CD14-positive monocyte (primary cell): ENCODE measurements around the gene METAP1D. TPM values are rescaled to one million over a fixed set of nuclear protein-coding genes. Genes with fewer than 3 reads are reported as not detected.

ENCODE experiments used
- DNase-seq, 3 donors: peaks; one replicate each; pipeline ENCODE4 v3.0.0-alpha.2; 2011 to 2022
- H2AFZ ChIP-seq: 2 replicates; pipeline ENCODE4 v1.6.0; 2012; ENCODE audit warnings: mild to moderate bottlenecking, low read depth, low read length, inconsistent platforms; ENCODE audit not compliant: insufficient read depth, poor library complexity, severe bottlenecking
- H3K27ac ChIP-seq, 2 donors: 1 replicate in 1 of 2; 2 replicates in 1 of 2; pipeline ENCODE4 v1.5.1; 2012 to 2013; ENCODE audit warnings: low read length in 2 of 2, control low read depth in 1 of 2, inconsistent platforms in 1 of 2, low read depth in 1 of 2, mild to moderate bottlenecking in 1 of 2
- H3K27me3 ChIP-seq, 2 donors: one replicate each; pipeline versions ENCODE4 v1.6.0 to v1.6.1; 2011 to 2013; ENCODE audit warnings: low read length in 2 of 2; ENCODE audit not compliant: control insufficient read depth in 2 of 2, insufficient read depth in 2 of 2
- H3K36me3 ChIP-seq, 2 donors: replicated peaks in 1 of 2; 1 replicate in 1 of 2; 2 replicates in 1 of 2; pipeline versions ENCODE4 v1.5.1 to v1.6.1; 2012 to 2013; ENCODE audit warnings: low read length in 2 of 2, control low read depth in 1 of 2, inconsistent platforms in 1 of 2, mild to moderate bottlenecking in 1 of 2; ENCODE audit not compliant: insufficient read depth in 2 of 2, control insufficient read depth in 1 of 2
- H3K4me1 ChIP-seq, 2 donors: 1 replicate in 1 of 2; 2 replicates in 1 of 2; pipeline versions ENCODE4 v1.5.1 to v1.6.1; 2012 to 2013; ENCODE audit warnings: low read length in 2 of 2, control low read depth in 1 of 2, inconsistent platforms in 1 of 2, mild to moderate bottlenecking in 1 of 2, moderate library complexity in 1 of 2; ENCODE audit not compliant: insufficient read depth in 2 of 2, control insufficient read depth in 1 of 2
- H3K4me2 ChIP-seq: replicated peaks from 2 replicates; pipeline ENCODE3; 2012; ENCODE audit warnings: low read length, moderate library complexity, mild to moderate bottlenecking; ENCODE audit not compliant: poor library complexity, severe bottlenecking; ENCODE audit errors: extremely low read depth
- H3K4me3 ChIP-seq, 3 experiments: fragments of 200-600 bp in 1 of 3; sonication (generic) in 1 of 3; replicated peaks in 1 of 3; 1 replicate in 2 of 3; 2 replicates in 1 of 3; pipeline ENCODE4 v1.5.1; 2011 to 2013; ENCODE audit warnings: low read length in 3 of 3, mild to moderate bottlenecking in 3 of 3, control low read depth in 2 of 3, low read depth in 2 of 3, inconsistent platforms in 1 of 3, moderate library complexity in 1 of 3
- H3K79me2 ChIP-seq: 2 replicates; pipeline ENCODE4 v1.6.0; 2012; ENCODE audit warnings: mild to moderate bottlenecking, control low read depth, inconsistent platforms, low read length, moderate library complexity; ENCODE audit not compliant: insufficient read depth
- H3K9ac ChIP-seq: 2 replicates; pipeline ENCODE4 v1.6.0; 2017; ENCODE audit warnings: low read length, mild to moderate bottlenecking; ENCODE audit not compliant: insufficient read depth, poor library complexity, severe bottlenecking
- H3K9me3 ChIP-seq, 2 donors: replicated peaks in 1 of 2; 1 replicate in 1 of 2; 2 replicates in 1 of 2; pipeline versions ENCODE4 v1.5.1 to v1.6.1; 2012 to 2013; ENCODE audit warnings: low read length in 2 of 2, control low read depth in 1 of 2; ENCODE audit not compliant: control insufficient read depth in 1 of 2, insufficient read depth in 1 of 2
- H4K20me1 ChIP-seq: 2 replicates; pipeline ENCODE4 v1.6.0; 2012; ENCODE audit warnings: mild to moderate bottlenecking, low read length, control low read depth, moderate library complexity; ENCODE audit not compliant: insufficient read depth
- H3K27ac Mint-ChIP-seq, 7 donors: one replicate each; pipeline ENCODE4 v1.8.0; 2020; ENCODE audit warnings: mild to moderate bottlenecking in 7 of 7, mixed read lengths in 7 of 7, moderate library complexity in 6 of 7, inconsistent platforms in 2 of 7
- H3K27me3 Mint-ChIP-seq, 3 donors: one replicate each; pipeline ENCODE4 v1.8.0; 2021 to 2022; ENCODE audit warnings: low read depth in 3 of 3, mild to moderate bottlenecking in 3 of 3, mixed read lengths in 3 of 3, moderate library complexity in 3 of 3, inconsistent platforms in 1 of 3
- H3K36me3 Mint-ChIP-seq, 2 donors: one replicate each; pipeline ENCODE4 v1.8.0; 2020; ENCODE audit warnings: mixed read lengths in 2 of 2, inconsistent platforms in 1 of 2, mild to moderate bottlenecking in 1 of 2
- H3K4me1 Mint-ChIP-seq: one replicate; pipeline ENCODE4 v1.8.0; 2020; ENCODE audit warnings: mild to moderate bottlenecking, mixed read lengths
- H3K4me3 Mint-ChIP-seq, 2 donors: one replicate each; pipeline ENCODE4 v1.8.0; 2020; ENCODE audit warnings: mild to moderate bottlenecking in 2 of 2, mixed read lengths in 2 of 2, moderate library complexity in 1 of 2
- H3K9me3 Mint-ChIP-seq, 7 donors: one replicate each; pipeline ENCODE4 v1.8.0; 2020 to 2022; ENCODE audit warnings: mixed read lengths in 7 of 7, mild to moderate bottlenecking in 6 of 7, moderate library complexity in 6 of 7, inconsistent platforms in 2 of 7
- CTCF ChIP-seq: fragments of 200-600 bp; IDR thresholded peaks from one replicate; pipeline ENCODE4 v1.8.0; 2022; ENCODE audit warnings: antibody characterized with exemption, mild to moderate bottlenecking
- WGBS: methylation state at CpG from one replicate; pipeline ENCODE4 v1.1.5; 2013; ENCODE audit warnings: missing lambda C conversion rate; ENCODE audit not compliant: insufficient coverage; 5-methylcytosine and 5-hydroxymethylcytosine counted together
- intact Hi-C, 2 donors: fragments of 100-400 bp; cut with micrococcal nuclease; formaldehyde crosslinking; loops; one replicate each; pipeline versions ENCODE4 v1.15.0 to v1.15.1; 2023
- polyA plus RNA-seq, 3 donors: library from polyadenylated mRNA; depleted of rRNA in 1 of 3; unstranded in 2 of 3; stranded (reverse) in 1 of 3; fragments of 300-500 nt in 2 of 3; fragments of >200 nt in 1 of 3; fragmentation: Illumina TruSeq in 2 of 3; gene quantifications; 1 replicate in 2 of 3; 2 replicates in 1 of 3; pipeline ENCODE4 v1.2.3, GENCODE V29; 2012 to 2021

Gene METAP1D
- polyA plus RNA-seq, 3 donors = 0.37 to 1.7 (median 0.41) TPM

GRCh38 chr2:172089633-172090032, 89.9 kb downstream of the METAP1D start:
- no peak for TF ChIP-seq CTCF
- H3K4me1 Mint-ChIP-seq = peaks cover 63% of the 10 kb centered on the region
- no peak for DNase-seq
- H3K27me3 ChIP-seq = peaks cover 88 to 100% of the 10 kb centered on the region in 2 donors
- peak overlapping the region in 1 of 2 donors; percentile 74 for H3K4me3 Mint-ChIP-seq
- H3K27ac ChIP-seq = no peak overlapping the region
- peaks cover 44 to 56% of the 10 kb centered on the region in 2 donors for H3K4me1 ChIP-seq
- H3K36me3 ChIP-seq = no peaks in the 10 kb centered on the region
- H3K27me3 Mint-ChIP-seq = peaks cover 94 to 98% (median 98%) of the 10 kb centered on the region in 3 donors
- peaks cover 18% of the 10 kb centered on the region for H4K20me1 ChIP-seq
- H3K36me3 Mint-ChIP-seq = peaks cover 20 to 39% of the 10 kb centered on the region in 2 donors
- 30% methylated on average over 6 of the region's 7 CpGs for WGBS
- no peak overlapping the region for H3K4me3 ChIP-seq
- H3K9ac ChIP-seq = no peak overlapping the region
- peaks cover 0 to 67% (median 48%) of the 10 kb centered on the region in 7 donors for H3K9me3 Mint-ChIP-seq
- intact Hi-C loops = no loop called here
- peaks cover 13 to 65% of the 10 kb centered on the region in 2 donors for H3K9me3 ChIP-seq
- no peaks in the 10 kb centered on the region for H3K79me2 ChIP-seq
- H3K4me2 ChIP-seq = no peak overlapping the region
- no peak overlapping the region for H2AFZ ChIP-seq
- no peak overlapping the region for H3K27ac Mint-ChIP-seq

- peaks cover 13 to 65% of the 10 kb centered on the region in 2 donors for H3K9me3 ChIP-seq
- DNase-seq = no peak
- H3K27me3 ChIP-seq = peaks cover 92 to 100% of the 10 kb centered on the region in 2 donors
- H3K4me3 ChIP-seq = no peak overlapping the region
- no peaks in the 10 kb centered on the region for H3K36me3 ChIP-seq
- no peak overlapping the region for H3K9ac ChIP-seq
- intact Hi-C loops = no loop called here
- no peak overlapping the region for H3K4me2 ChIP-seq
- no peak for TF ChIP-seq CTCF
- no peak overlapping the region for H2AFZ ChIP-seq
- no peak overlapping the region for H3K27ac ChIP-seq
- 6% methylated on average over 33 of the region's 39 CpGs for WGBS
- Mint-ChIP-seq H3K4me3 (peak overlapping the region in 1 of 2 donors; percentile 74), H3K36me3 (peaks cover 20 to 38% of the 10 kb centered on the region in 2 donors), H3K4me1 (peaks cover 62% of the 10 kb centered on the region), H3K9me3 (peaks cover 0 to 67% (median 46%) of the 10 kb centered on the region in 7 donors), H3K27ac (peak overlapping the region in 1 of 7 donors; percentile 63), H3K27me3 (peaks cover 96 to 98% (median 98%) of the 10 kb centered on the region in 3 donors)
- H4K20me1 ChIP-seq = peaks cover 17% of the 10 kb centered on the region
- H3K4me1 ChIP-seq = peaks cover 45 to 56% of the 10 kb centered on the region in 2 donors
- H3K79me2 ChIP-seq = no peaks in the 10 kb centered on the region
Measured at GRCh38 chr2:172090044-172090961, 90.5 kb downstream of the METAP1D start.
